RPMI7951 (cell line): Measurements from ENCODE around the gene PLCB4. TPM values are rescaled to one million over a fixed set of nuclear protein-coding genes. Genes with fewer than 3 reads are reported as not detected.
A peak's percentile ranks its signal among the peaks of the same experiment; 100 is the strongest.

ENCODE experiments used
- DNase-seq: peaks from one replicate; pipeline ENCODE4 v3.0.0-alpha.2; 2012; ENCODE audit warnings: low read depth
- total RNA-seq: library from RNA; depleted of rRNA; stranded (reverse); fragments of >200 nt; shearing (Covaris generic); gene quantifications from 2 replicates; pipeline ENCODE4 v1.2.3, GENCODE V29; 2014

PLCB4 gene
- total RNA-seq, 1 experiment from 2014 or later = 5.4 TPM

GRCh38 chr20:9493803-9494202, 424.9 kb downstream of the PLCB4 start:
- no peak for DNase-seq

GRCh38 chr20:9495701-9496100, 426.8 kb downstream of the PLCB4 start:
- no peak for DNase-seq

- no peak for DNase-seq
These were observed 427.3 kb downstream of the PLCB4 start for GRCh38 chr20:9496155-9496554.

- peak; percentile 41 for DNase-seq
These were observed 429.4 kb downstream of the PLCB4 start for GRCh38 chr20:9498322-9498721.

- no peak for DNase-seq
These were observed 430.4 kb downstream of the PLCB4 start for GRCh38 chr20:9499126-9499899.

GRCh38 chr20:9500121-9500520, 431.2 kb downstream of the PLCB4 start:
- DNase-seq = no peak

GRCh38 chr20:9501473-9501872, 432.6 kb downstream of the PLCB4 start:
- DNase-seq = no peak

GRCh38 chr20:9503526-9504245, 434.8 kb downstream of the PLCB4 start:
- DNase-seq = peak; percentile 64

GRCh38 chr20:9506280-9506821, 437.5 kb downstream of the PLCB4 start:
- peak; percentile 43 for DNase-seq

GRCh38 chr20:9506964-9507369, 438.1 kb downstream of the PLCB4 start:
- DNase-seq = peak; percentile 24

- DNase-seq = no peak
These were observed 438.8 kb downstream of the PLCB4 start for GRCh38 chr20:9507544-9508239.

GRCh38 chr20:9508240-9508661, 439.4 kb downstream of the PLCB4 start:
- DNase-seq = no peak

- DNase-seq = no peak
These were observed 439.9 kb downstream of the PLCB4 start for GRCh38 chr20:9508696-9509178.

- DNase-seq = no peak
These were observed 440.4 kb downstream of the PLCB4 start for GRCh38 chr20:9509246-9509645.

- DNase-seq = no peak
These were observed 442.0 kb downstream of the PLCB4 start for GRCh38 chr20:9510911-9511310.

GRCh38 chr20:9514072-9514460, 445.2 kb downstream of the PLCB4 start:
- DNase-seq = no peak

- DNase-seq = peak; percentile 42
These were observed 445.8 kb downstream of the PLCB4 start, which contains the start of gene LAMP5 for GRCh38 chr20:9514461-9515213. Gene LAMP5, plus strand, starts transcription at chr20:9514590. Its CDS starts 263 bp downstream, at chr20:9514853.

GRCh38 chr20:9515214-9515585, 446.3 kb downstream of the PLCB4 start:
- DNase-seq = no peak

GRCh38 chr20:9515741-9516233, 446.9 kb downstream of the PLCB4 start:
- DNase-seq = no peak

GRCh38 chr20:9516234-9516871, 447.5 kb downstream of the PLCB4 start:
- DNase-seq = peak; percentile 78
